ENCODE measurements around the gene AHSP.
"Not testable (repeated sequence)": the region's sequence is repeated elsewhere in the genome, so short reads cannot be mapped to it uniquely, and the experiment has no call there.

AHSP gene

GRCh38 chr16:31501226-31501965 lies 26.3 kb upstream of the AHSP start:
- DNase-seq = no peak

GRCh38 chr16:31501966-31502348 lies 25.7 kb upstream of the AHSP start:
- DNase-seq = no peak

GRCh38 chr16:31502981-31503380 lies 24.7 kb upstream of the AHSP start:
- no peak for DNase-seq

GRCh38 chr16:31503555-31503954 lies 24.1 kb upstream of the AHSP start:
- not testable (repeated sequence) for DNase-seq

- DNase-seq = no peak
Measured at GRCh38 chr16:31504159-31504558, 23.5 kb upstream of the AHSP start.

GRCh38 chr16:31505483-31505882 lies 22.2 kb upstream of the AHSP start:
- no peak for DNase-seq

- DNase-seq = no peak
Measured at GRCh38 chr16:31507617-31507928, 20.1 kb upstream of the AHSP start.

- DNase-seq = peak; percentile 91
Measured at GRCh38 chr16:31507929-31508705, 19.6 kb upstream of the AHSP start, which contains the start of gene RUSF1. Gene RUSF1 (minus strand): TSS chr16:31508391. CDS start chr16:31508373, 18 bp downstream.

GRCh38 chr16:31508706-31509195 lies 18.9 kb upstream of the AHSP start:
- peak; percentile 60 for DNase-seq

GRCh38 chr16:31513126-31513525 lies 14.6 kb upstream of the AHSP start:
- DNase-seq = peak; percentile 70

- no peak for DNase-seq
Measured at GRCh38 chr16:31513884-31514283, 13.8 kb upstream of the AHSP start.

GRCh38 chr16:31517800-31518402 lies 9.8 kb upstream of the AHSP start:
- DNase-seq = no peak

GRCh38 chr16:31519759-31520431 lies 7.8 kb upstream of the AHSP start:
- no peak for DNase-seq

- DNase-seq = no peak
Measured at GRCh38 chr16:31521368-31521767, 6.3 kb upstream of the AHSP start.

- DNase-seq = no peak
Measured at GRCh38 chr16:31522071-31522470, 5.6 kb upstream of the AHSP start.

GRCh38 chr16:31523768-31524167 lies 3.9 kb upstream of the AHSP start:
- DNase-seq = not testable (repeated sequence)

- DNase-seq = no peak
Measured at GRCh38 chr16:31525113-31525512, 2.6 kb upstream of the AHSP start.

- DNase-seq = no peak
Measured at GRCh38 chr16:31528523-31529107, 915 bp downstream of the AHSP start.

- DNase-seq = peak; percentile 81
Measured at GRCh38 chr16:31529108-31529936, 1.6 kb downstream of the AHSP start.

- DNase-seq = no peak
Measured at GRCh38 chr16:31529937-31530312, 2.2 kb downstream of the AHSP start.

GRCh38 chr16:31530405-31530804 lies 2.7 kb downstream of the AHSP start:
- DNase-seq = no peak

GRCh38 chr16:31531096-31531495 lies 3.4 kb downstream of the AHSP start:
- DNase-seq = no peak
